Stromal cell of bone marrow (primary cell): ENCODE measurements around the gene PICK1.
"Not testable (repeated sequence)": the region's sequence is repeated elsewhere in the genome, so short reads cannot be mapped to it uniquely, and the experiment has no call there.

Source experiments
- DNase-seq: peaks from one replicate; pipeline ENCODE4 v3.0.0-alpha.2; 2012; ENCODE audit warnings: low read depth

The PICK1 gene

GRCh38 chr22:38030311-38031133 is 26.7 kb upstream of the PICK1 start:
- no peak for DNase-seq

- no peak for DNase-seq
These were observed 25.7 kb upstream of the PICK1 start for GRCh38 chr22:38031491-38031890.

GRCh38 chr22:38032681-38033521 is 24.3 kb upstream of the PICK1 start:
- peak; percentile 31 for DNase-seq

GRCh38 chr22:38033522-38034277 is 23.5 kb upstream of the PICK1 start:
- no peak for DNase-seq

- peak; percentile 63 for DNase-seq
These were observed 22.8 kb upstream of the PICK1 start for GRCh38 chr22:38034278-38034882.

GRCh38 chr22:38034884-38035529 is 22.2 kb upstream of the PICK1 start:
- no peak for DNase-seq

GRCh38 chr22:38035530-38035885 is 21.7 kb upstream of the PICK1 start:
- DNase-seq: no peak

GRCh38 chr22:38036392-38037062 is 20.7 kb upstream of the PICK1 start:
- no peak for DNase-seq

GRCh38 chr22:38037367-38038150 is 19.6 kb upstream of the PICK1 start:
- not testable (repeated sequence) for DNase-seq

GRCh38 chr22:38038426-38038825 is 18.8 kb upstream of the PICK1 start:
- DNase-seq: no peak

GRCh38 chr22:38038890-38039812 is 18.1 kb upstream of the PICK1 start:
- DNase-seq: no peak

- no peak for DNase-seq
These were observed 16.0 kb upstream of the PICK1 start for GRCh38 chr22:38040953-38041759.

- no peak for DNase-seq
These were observed 15.3 kb upstream of the PICK1 start for GRCh38 chr22:38041760-38042487.

GRCh38 chr22:38042488-38042790 is 14.8 kb upstream of the PICK1 start:
- no peak for DNase-seq

- DNase-seq: no peak
These were observed 13.8 kb upstream of the PICK1 start for GRCh38 chr22:38043151-38044039.

- no peak for DNase-seq
These were observed 11.0 kb upstream of the PICK1 start for GRCh38 chr22:38046070-38046748.
